Fibroblast of lung (primary cell): ENCODE measurements around the gene CEACAM7. TPM values are rescaled to one million over a fixed set of nuclear protein-coding genes. Genes with fewer than 3 reads are reported as not detected.

ENCODE experiments used
- DNase-seq, 2 donors: peaks; one replicate each; pipeline versions ENCODE4 v3.0.0 to v3.0.0-alpha.2; 2010; ENCODE audit warnings: low read depth in 2 of 2
- H2AFZ ChIP-seq: 2 replicates; pipeline ENCODE4 v1.5.1; 2012; ENCODE audit warnings: low read length, control low read depth, inconsistent platforms
- H3K27ac ChIP-seq: 2 replicates; pipeline ENCODE4 v1.5.1; 2011; ENCODE audit warnings: low read length, control low read depth; ENCODE audit not compliant: insufficient read depth
- H3K27me3 ChIP-seq: 2 replicates; pipeline ENCODE4 v1.5.1; 2011; ENCODE audit warnings: mild to moderate bottlenecking, low read length; ENCODE audit not compliant: control insufficient read depth, insufficient read depth
- H3K36me3 ChIP-seq: 2 replicates; pipeline ENCODE4 v1.5.1; 2011; ENCODE audit warnings: low read length; ENCODE audit not compliant: control insufficient read depth, insufficient read depth
- H3K4me1 ChIP-seq: 2 replicates; pipeline ENCODE4 v1.5.1; 2011; ENCODE audit warnings: low read length; ENCODE audit not compliant: control insufficient read depth, insufficient read depth; ENCODE audit errors: extremely low read depth
- H3K4me2 ChIP-seq: 2 replicates; pipeline ENCODE4 v1.5.1; 2011; ENCODE audit warnings: low read length, control low read depth; ENCODE audit not compliant: insufficient read depth; ENCODE audit errors: extremely low read depth
- H3K4me3 ChIP-seq, 4 experiments: fragments of 200-600 bp in 1 of 4; sonication (generic) in 1 of 4; replicated peaks in 1 of 4; 2 replicates each; pipeline ENCODE4 v1.5.1; 2011 to 2016; ENCODE audit warnings: low read length in 4 of 4, low read depth in 3 of 4, mild to moderate bottlenecking in 3 of 4, control low read depth in 2 of 4, inconsistent platforms in 1 of 4, mixed read lengths in 1 of 4; ENCODE audit not compliant: insufficient read depth in 1 of 4; ENCODE audit errors: control extremely low read depth in 1 of 4
- H3K79me2 ChIP-seq: 2 replicates; pipeline ENCODE4 v1.5.1; 2012; ENCODE audit warnings: mild to moderate bottlenecking, low read length, inconsistent platforms; ENCODE audit not compliant: control insufficient read depth, insufficient read depth
- H3K9ac ChIP-seq: 2 replicates; pipeline ENCODE4 v1.5.1; 2011; ENCODE audit warnings: mild to moderate bottlenecking, low read length, control low read depth; ENCODE audit not compliant: insufficient read depth
- H3K9me3 ChIP-seq: 2 replicates; pipeline ENCODE4 v1.5.1; 2012; ENCODE audit warnings: low read depth, low read length; ENCODE audit not compliant: control insufficient read depth, insufficient read depth
- H4K20me1 ChIP-seq: 2 replicates; pipeline ENCODE4 v1.5.1; 2011; ENCODE audit warnings: low read length; ENCODE audit not compliant: control insufficient read depth, insufficient read depth; ENCODE audit errors: extremely low read depth
- EZH2 ChIP-seq: IDR thresholded peaks from 2 replicates; pipeline ENCODE4 v1.5.1; 2012; ENCODE audit warnings: low read length, control low read depth, mild to moderate bottlenecking; ENCODE audit errors: missing control alignments
- polyA plus RNA-seq, 2 donors: library from polyadenylated mRNA; depleted of rRNA in 1 of 2; stranded (reverse) in 1 of 2; unstranded in 1 of 2; fragments of >200 nt; gene quantifications; 2 replicates each; pipeline ENCODE4 v1.2.1, GENCODE V29; 2011 to 2012; ENCODE audit warnings: missing spikeins in 1 of 2
- total RNA-seq: library from RNA; depleted of rRNA; stranded (reverse); fragments of >200 nt; gene quantifications from 2 replicates; pipeline ENCODE4 v1.2.1, GENCODE V29; 2014
- TF ChIP-seq, protein P1 (sequence below), 2 donors: IDR thresholded peaks in 1 of 2; conservative IDR thresholded peaks in 1 of 2; 1 replicate in 1 of 2; 2 replicates in 1 of 2; pipeline ENCODE4 v1.5.1; 2011 to 2012; ENCODE audit warnings: low read length in 2 of 2, control low read depth in 1 of 2, inconsistent platforms in 1 of 2, low read depth in 1 of 2, mild to moderate bottlenecking in 1 of 2

Gene CEACAM7
- total and polyA plus RNA-seq, 2 donors (not counting 1 experiment from before 2014, with no cell fraction given): not detected

DNA sequence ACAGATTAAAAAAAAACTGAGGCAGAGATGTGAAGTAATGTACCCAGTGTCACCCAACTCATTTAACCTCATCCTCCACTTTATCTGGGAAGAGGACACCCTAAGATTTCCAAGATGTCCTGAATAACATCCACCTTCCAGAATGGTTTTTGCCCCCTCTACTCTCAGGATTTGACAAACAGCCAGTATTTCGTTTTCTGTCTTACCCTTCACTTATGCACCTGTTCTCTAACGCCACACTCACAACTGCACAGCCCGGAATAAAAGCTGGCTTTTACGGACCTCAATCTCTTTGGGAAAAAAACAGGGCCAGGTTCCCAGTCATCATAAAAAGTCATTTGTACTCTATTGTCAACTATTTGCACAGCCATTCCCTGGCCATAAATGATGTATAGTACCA lies 46.1 kb upstream of the CEACAM7 start:
- Histone ChIP-seq H3K36me3 (no peaks in the 10 kb centered on the region), H3K79me2 (no peaks in the 10 kb centered on the region), H3K4me1 (no peaks in the 10 kb centered on the region), H2AFZ (no peak overlapping the region), H3K9ac (no peak overlapping the region), H3K27me3 (no peaks in the 10 kb centered on the region), H3K4me2 (no peak overlapping the region), H4K20me1 (no peaks in the 10 kb centered on the region), H3K27ac (no peak overlapping the region), H3K4me3 (no peak overlapping the region), H3K9me3 (no peaks in the 10 kb centered on the region)
- TF ChIP-seq EZH2: no peak
- TF ChIP-seq, protein P1, sequence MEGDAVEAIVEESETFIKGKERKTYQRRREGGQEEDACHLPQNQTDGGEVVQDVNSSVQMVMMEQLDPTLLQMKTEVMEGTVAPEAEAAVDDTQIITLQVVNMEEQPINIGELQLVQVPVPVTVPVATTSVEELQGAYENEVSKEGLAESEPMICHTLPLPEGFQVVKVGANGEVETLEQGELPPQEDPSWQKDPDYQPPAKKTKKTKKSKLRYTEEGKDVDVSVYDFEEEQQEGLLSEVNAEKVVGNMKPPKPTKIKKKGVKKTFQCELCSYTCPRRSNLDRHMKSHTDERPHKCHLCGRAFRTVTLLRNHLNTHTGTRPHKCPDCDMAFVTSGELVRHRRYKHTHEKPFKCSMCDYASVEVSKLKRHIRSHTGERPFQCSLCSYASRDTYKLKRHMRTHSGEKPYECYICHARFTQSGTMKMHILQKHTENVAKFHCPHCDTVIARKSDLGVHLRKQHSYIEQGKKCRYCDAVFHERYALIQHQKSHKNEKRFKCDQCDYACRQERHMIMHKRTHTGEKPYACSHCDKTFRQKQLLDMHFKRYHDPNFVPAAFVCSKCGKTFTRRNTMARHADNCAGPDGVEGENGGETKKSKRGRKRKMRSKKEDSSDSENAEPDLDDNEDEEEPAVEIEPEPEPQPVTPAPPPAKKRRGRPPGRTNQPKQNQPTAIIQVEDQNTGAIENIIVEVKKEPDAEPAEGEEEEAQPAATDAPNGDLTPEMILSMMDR (conservative IDR thresholded peaks at IDR 0.05 in 1 of 2, IDR thresholded peaks at IDR 0.05 in 1 of 2; ENCODE audit: low read depth in 1 of 2, low read length in 2 of 2): no peak
- DNase-seq: no peak

DNA sequence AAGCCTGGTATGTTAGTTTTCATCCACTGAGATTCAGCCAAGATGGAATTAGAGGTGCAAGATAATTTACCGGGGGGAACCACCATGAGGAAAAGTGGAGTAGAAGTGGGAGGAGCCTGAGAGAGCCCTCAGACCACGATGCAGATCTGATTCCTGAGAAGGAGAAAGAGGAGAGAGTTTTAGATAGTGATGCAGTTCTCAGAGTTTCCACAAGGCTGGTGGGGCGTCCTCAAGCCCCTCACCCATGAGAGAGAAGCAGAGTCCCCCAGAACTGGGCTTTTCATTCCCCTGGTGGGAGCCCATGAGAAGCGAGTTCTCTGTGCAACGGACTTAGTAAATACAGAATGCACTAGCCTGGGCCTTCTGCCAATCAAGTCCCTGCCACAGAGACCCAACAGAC lies 38.4 kb upstream of the CEACAM7 start:
- no peaks in the 10 kb centered on the region for H4K20me1 ChIP-seq
- TF ChIP-seq EZH2: no peak
- TF ChIP-seq, protein P1 (conservative IDR thresholded peaks at IDR 0.05 in 1 of 2, IDR thresholded peaks at IDR 0.05 in 1 of 2; ENCODE audit: low read depth in 1 of 2, low read length in 2 of 2): no peak
- no peaks in the 10 kb centered on the region for H3K9me3 ChIP-seq
- no peak overlapping the region for H3K9ac ChIP-seq
- H3K4me3 ChIP-seq: no peak overlapping the region
- DNase-seq: no peak
- H3K36me3 ChIP-seq: no peaks in the 10 kb centered on the region
- no peaks in the 10 kb centered on the region for H3K79me2 ChIP-seq
- H3K4me2 ChIP-seq: no peak overlapping the region
- H3K27ac ChIP-seq: no peak overlapping the region
- H3K27me3 ChIP-seq: no peaks in the 10 kb centered on the region
- no peaks in the 10 kb centered on the region for H3K4me1 ChIP-seq
- H2AFZ ChIP-seq: no peak overlapping the region

DNA sequence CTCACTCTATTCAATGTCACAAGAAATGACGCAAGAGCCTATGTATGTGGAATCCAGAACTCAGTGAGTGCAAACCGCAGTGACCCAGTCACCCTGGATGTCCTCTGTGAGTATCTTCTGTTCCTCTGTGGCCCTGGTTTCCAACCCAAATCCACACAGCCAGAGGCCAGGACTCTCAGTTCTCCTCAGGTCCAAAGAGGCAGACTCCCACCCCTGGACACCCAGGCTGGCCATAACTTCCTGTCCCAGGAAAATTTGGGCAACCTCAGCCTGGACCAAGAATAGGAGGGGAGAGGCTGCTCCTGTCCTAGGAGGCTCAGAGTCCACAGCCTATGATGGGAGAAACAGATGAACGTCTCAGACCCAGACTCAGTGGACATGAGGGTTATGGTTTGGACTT lies 32.0 kb upstream of the CEACAM7 start:
- no peak overlapping the region for H2AFZ ChIP-seq
- no peak overlapping the region for H3K4me2 ChIP-seq
- DNase-seq: no peak
- TF ChIP-seq, protein P1 (conservative IDR thresholded peaks at IDR 0.05 in 1 of 2, IDR thresholded peaks at IDR 0.05 in 1 of 2; ENCODE audit: low read depth in 1 of 2, low read length in 2 of 2): no peak
- TF ChIP-seq EZH2: no peak
- H3K27me3 ChIP-seq: no peaks in the 10 kb centered on the region
- H3K4me3 ChIP-seq: no peak overlapping the region
- no peaks in the 10 kb centered on the region for H4K20me1 ChIP-seq
- no peak overlapping the region for H3K9ac ChIP-seq
- no peaks in the 10 kb centered on the region for H3K79me2 ChIP-seq
- no peak overlapping the region for H3K27ac ChIP-seq
- no peaks in the 10 kb centered on the region for H3K9me3 ChIP-seq
- no peaks in the 10 kb centered on the region for H3K36me3 ChIP-seq
- H3K4me1 ChIP-seq: no peaks in the 10 kb centered on the region
